ENCODE results near the gene CD9.

CD9 gene

GRCh38 chr12:6161124-6161882 is 38.9 kb upstream of the CD9 start:
- TF ChIP-seq CTCF (IDR thresholded peaks at IDR 0.05), result no peak

GRCh38 chr12:6163416-6164060 is 36.7 kb upstream of the CD9 start:
- TF ChIP-seq CTCF (IDR thresholded peaks at IDR 0.05), result no peak

More at GRCh38 chr12:6161124-6161882, 38.9 kb upstream of the CD9 start:
- no peak for DNase-seq
- Mint-ChIP-seq H3K9me3 (peaks cover 4% of the 10 kb centered on the region), H3K4me3 (no peak overlapping the region), H3K27ac (peak overlapping the region; percentile 10), H3K27me3 (ENCODE audit: low read depth, poor library complexity) (no peaks in the 10 kb centered on the region), H3K4me1 (peaks cover 44% of the 10 kb centered on the region), H3K36me3 (ENCODE audit: low read depth) (no peaks in the 10 kb centered on the region)

GRCh38 chr12:6165395-6165794 is 34.8 kb upstream of the CD9 start:
- Mint-ChIP-seq H3K4me3 (no peak overlapping the region), H3K27me3 (ENCODE audit: low read depth, poor library complexity) (peaks cover 12% of the 10 kb centered on the region), H3K27ac (no peak overlapping the region), H3K9me3 (no peaks in the 10 kb centered on the region), H3K4me1 (peaks cover 46% of the 10 kb centered on the region), H3K36me3 (ENCODE audit: low read depth) (no peaks in the 10 kb centered on the region)
- no peak for TF ChIP-seq CTCF (IDR thresholded peaks at IDR 0.05)
- no peak for DNase-seq

More at GRCh38 chr12:6163416-6164060, 36.7 kb upstream of the CD9 start:
- Mint-ChIP-seq H3K4me3 (no peak overlapping the region), H3K9me3 (no peaks in the 10 kb centered on the region), H3K36me3 (ENCODE audit: low read depth) (no peaks in the 10 kb centered on the region), H3K27ac (no peak overlapping the region), H3K4me1 (peaks cover 48% of the 10 kb centered on the region), H3K27me3 (ENCODE audit: low read depth, poor library complexity) (peaks cover 6% of the 10 kb centered on the region)
- DNase-seq, result no peak

DNA sequence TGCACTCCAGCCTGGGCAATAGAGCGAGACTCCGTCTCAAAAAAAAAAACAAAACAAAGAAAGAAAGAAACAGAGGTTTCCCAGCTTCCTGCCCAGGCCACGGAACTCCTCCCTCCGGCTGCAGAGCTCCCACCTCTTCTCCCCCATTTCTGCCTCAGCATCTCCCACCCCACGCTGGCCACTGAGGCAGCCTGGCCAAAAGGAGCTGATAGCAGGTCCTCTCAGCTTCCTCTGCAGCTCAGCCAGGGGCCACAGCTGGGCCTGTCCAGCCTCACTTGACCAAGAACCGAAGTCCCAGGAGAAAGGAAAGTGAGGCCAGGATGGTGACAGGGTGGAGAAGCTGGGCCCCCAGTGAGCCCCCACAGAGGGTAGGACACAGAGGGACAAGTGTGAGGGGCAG is 33.4 kb upstream of the CD9 start:
- Mint-ChIP-seq H3K27me3 (ENCODE audit: low read depth, poor library complexity) (peaks cover 12% of the 10 kb centered on the region), H3K36me3 (ENCODE audit: low read depth) (no peaks in the 10 kb centered on the region), H3K4me3 (no peak overlapping the region), H3K4me1 (peaks cover 33% of the 10 kb centered on the region), H3K27ac (no peak overlapping the region), H3K9me3 (no peaks in the 10 kb centered on the region)
- DNase-seq, result no peak
- TF ChIP-seq CTCF (IDR thresholded peaks at IDR 0.05), result no peak

DNA sequence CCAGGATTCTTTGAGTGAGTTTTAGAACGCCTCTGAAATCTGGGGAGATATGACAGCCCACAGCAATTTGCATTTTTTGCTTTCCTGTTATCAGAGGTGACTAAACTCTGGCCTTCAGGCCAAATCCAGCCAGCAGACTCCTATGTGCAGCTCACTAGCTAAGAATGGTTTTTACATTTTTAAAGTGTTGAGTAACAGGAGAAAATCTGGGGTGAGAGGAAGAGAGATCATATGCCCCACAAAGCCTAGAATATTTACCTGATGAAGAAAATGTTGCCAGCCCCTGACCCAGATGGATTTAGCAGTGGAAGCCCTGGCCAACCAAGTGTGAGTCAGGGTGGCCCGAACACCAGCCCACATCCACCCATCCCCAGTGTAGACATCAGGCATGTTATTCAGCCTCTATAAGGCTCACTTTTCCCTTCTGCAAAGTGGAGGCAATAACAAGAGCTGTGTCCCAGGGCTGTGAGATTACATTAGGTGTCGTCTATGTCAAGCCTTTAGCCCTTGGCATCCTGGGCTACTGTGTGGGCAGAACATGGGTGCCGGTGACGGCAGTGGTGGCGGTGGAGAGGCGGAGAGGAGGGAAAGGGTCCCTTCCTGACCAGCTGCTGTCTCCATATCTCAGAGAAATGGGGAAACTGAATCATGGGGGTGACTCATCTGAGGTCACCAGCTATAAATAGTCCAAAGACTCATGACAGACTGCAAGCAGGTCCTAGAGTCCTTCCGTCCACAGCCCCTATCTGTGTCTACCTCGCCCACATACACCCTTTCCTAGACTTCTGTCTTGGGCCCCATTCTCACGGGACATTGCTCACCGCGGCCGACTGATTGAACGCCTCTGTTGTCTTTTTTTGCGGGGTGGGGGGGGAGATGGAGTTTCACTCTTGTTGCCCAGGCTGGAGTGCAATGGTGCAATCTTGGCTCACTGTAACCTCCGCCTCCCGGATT is 32.6 kb upstream of the CD9 start:
- H3K27ac Mint-ChIP-seq, result no peak overlapping the region
- no peaks in the 10 kb centered on the region for H3K36me3 Mint-ChIP-seq (ENCODE audit: low read depth)
- H3K9me3 Mint-ChIP-seq, result no peaks in the 10 kb centered on the region
- peaks cover 12% of the 10 kb centered on the region for H3K27me3 Mint-ChIP-seq (ENCODE audit: low read depth, poor library complexity)
- DNase-seq, result no peak
- no peak for TF ChIP-seq CTCF (IDR thresholded peaks at IDR 0.05)
- H3K4me1 Mint-ChIP-seq, result peaks cover 33% of the 10 kb centered on the region
- no peak overlapping the region for H3K4me3 Mint-ChIP-seq

All from nephron progenitor cell (in vitro differentiated cells).